Stimulated activated CD4-positive, alpha-beta T cell treated with anti-CD3 and anti-CD28 coated beads, Interleukin-4, amount 100 ng/mL, for 4 hours (primary cell): Measurements from ENCODE around the gene ARL6.

Source experiments
- DNase-seq, 2 experiments: peaks; one replicate each; pipeline ENCODE4 v3.0.0-alpha.2; 2020

ARL6 gene, protein sequence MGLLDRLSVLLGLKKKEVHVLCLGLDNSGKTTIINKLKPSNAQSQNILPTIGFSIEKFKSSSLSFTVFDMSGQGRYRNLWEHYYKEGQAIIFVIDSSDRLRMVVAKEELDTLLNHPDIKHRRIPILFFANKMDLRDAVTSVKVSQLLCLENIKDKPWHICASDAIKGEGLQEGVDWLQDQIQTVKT

DNA sequence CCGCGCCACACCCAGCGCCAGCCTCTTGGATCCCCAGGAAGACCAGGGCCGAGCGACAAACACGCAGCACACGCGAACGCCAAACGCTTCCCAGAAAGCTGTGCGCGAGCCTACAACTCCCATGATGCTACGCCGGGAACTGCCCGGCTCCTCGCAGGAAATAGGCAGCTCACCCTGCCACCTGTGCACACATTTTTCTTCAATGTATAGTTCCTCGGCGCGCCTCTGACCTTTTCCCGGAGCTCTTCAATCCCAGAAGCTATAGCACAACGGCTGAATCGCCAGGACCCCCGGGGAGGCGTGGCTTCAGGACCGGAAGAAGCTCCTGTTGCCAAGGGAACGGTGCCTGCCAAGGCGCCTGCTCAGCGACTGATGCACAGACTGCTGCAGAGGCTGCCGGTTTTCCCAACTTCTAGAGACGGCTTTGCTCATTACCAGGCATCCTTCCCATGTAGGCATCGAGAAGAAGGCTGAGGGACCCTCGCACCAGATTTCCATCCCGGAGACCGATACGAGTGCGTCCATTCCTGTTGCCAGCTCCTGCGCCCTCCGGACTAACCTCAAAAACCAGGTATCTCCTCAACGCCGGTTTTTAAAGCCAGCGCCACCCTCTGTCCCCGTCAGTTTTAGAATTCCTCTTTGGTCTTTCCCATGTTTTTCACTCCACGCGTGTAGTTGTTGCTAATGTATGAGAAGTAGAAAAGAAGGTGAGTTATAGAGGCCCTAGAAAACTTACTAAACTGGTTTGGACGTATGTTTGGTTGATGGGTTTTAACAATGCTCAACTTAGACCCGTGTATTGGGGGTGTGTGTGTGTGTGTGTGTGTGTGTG is at the start of gene ARL6:
TSS of gene ARL6 (plus strand) at position 352 of the 832 bp plus-strand sequence. CDS start 3,350 bp downstream, outside the sequence.
- DNase-seq: peak; percentile 65 to 68

DNA sequence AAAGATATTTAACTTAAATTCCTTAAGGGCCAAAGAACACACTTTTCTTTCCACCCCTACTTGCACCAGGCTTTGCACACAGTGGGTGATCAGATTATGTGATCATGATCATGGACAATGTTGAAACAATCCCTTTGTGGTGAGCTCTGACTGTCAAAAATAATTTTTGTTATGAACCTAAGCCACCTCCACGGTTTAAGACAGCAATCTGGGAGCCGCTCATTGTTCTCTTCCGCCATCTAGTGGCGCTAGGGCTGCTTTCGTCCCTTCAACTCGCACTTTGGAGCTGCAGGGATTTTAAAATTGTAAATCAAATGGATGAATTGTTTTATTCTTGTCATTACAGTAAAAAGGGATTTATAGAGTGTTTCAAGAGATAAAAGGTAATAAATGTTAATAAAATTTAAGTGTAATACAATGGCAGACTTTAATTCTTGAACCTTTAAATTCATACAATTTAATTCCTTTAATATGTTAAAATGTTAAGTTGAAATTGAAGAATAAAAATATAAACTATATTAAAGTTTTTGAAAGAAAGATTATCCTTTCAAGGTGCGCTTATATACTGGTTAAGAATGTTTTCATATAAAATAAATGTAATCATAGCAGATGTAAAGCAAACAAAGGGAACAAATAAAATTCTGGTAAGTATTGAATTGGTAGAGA is 45.3 kb upstream of the ARL6 start:
- DNase-seq: peak; percentile 44 to 45

DNA sequence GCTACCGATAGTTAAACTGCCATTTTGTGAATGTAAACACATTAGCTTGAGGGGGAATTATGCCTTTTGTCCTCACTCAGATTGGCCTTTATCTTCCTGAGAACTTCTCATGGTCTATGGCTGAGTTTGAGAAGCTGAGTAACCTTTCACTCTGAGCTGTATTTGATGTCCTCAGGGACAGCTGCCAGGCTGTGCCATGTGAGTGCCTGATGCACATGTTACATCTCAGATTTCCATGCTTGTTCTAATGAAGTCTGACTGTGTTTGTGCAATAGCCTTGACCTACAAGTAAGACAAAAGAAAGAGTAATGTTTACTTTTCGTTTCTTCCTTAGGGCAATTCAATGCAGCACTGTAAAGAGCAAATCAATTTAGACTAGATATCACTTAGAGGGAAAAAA is 44.1 kb upstream of the ARL6 start:
- no peak for DNase-seq

DNA sequence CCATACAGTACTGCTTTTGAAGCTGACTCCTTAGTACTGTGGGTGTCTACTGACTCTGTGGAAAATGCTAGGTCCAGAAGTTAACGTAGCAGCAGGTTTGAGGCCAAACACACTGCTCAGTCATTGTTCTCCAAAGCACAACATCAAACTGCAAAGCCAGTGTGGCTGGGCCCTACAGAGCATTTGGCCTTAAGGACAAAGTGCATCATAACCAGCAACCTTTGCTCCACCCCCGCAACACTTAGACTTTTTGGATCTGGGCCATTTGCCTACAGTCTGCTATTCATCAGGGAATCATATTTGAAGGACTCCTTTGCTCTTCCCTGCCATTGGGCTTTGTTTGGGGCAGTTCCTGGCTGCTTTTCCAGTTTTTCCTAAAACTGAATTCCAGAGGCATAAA is 43.1 kb upstream of the ARL6 start:
- DNase-seq: no peak

DNA sequence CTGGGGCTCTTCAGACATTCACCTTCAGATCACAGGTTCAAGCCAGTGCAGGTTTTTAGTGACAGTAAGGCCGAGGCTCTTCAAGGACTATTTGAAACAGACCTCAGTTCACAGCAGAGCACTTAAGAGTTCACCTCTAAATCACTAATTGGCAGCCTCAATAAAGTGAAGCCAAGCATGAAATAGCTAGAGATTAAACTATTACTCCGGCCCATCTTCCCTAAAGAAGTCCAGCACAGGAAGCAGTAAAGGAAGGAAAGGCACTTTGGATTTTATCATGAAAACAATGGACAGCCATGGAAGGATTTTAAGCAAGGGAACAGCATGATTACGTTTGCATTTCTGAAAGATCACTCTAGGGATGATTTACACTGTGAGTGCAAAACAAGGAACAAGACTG is 27.6 kb upstream of the ARL6 start:
- DNase-seq: no peak

DNA sequence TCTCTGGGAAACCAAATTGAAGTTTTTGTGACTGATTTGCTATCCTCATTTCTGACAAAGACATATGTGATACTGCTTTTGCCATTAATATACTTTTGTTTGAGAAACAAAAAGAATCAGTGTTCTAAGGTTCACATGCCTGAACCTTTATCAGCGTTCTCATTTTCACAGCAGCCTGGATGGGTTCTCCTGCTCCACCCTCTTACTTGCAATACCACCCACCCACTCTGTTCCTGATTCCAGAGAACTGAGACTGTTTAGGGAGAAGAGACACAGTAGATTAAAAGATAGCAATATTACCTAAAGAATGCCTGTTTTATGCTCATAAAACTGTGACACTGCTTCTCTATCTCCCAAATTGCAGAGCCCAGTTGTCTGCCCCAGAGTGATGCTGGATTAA is 25.8 kb upstream of the ARL6 start:
- no peak for DNase-seq

DNA sequence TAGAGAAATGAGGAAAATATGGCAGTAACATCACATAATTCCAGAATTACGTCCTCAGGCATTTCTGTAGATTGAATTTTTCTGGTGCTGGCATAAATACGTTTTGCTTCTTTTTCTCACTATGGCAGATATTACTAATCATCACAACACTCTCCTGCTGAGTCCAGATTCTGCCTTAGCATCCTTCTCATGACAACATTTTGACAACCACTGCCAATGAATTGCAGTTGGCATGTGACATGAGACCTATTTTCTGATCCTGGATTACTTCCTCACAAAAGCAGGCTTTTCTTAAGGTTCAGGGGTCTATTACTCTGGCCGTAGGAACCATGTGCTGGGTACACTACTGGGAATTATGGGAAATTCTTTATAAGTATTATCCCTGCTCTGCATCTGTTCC is 22.5 kb upstream of the ARL6 start:
- no peak for DNase-seq

DNA sequence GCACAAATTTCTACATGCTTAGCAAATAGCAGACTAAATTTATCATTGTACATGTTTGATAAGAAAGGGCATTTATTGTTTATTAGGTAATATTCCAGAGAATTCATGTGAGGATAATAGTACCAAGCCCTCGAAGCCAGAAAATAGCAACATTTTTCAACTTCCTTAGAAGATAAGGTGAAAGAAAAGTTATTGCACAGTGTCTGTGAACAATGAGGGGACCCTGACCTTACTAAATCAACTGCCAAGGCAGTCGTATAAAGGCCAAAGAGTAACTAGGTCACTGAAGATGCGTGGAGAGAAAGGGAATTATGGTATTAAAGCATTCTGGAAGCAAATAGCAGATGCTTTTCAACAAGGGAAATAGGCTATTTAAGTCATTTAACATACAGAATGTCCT is 20.3 kb upstream of the ARL6 start:
- DNase-seq: no peak

DNA sequence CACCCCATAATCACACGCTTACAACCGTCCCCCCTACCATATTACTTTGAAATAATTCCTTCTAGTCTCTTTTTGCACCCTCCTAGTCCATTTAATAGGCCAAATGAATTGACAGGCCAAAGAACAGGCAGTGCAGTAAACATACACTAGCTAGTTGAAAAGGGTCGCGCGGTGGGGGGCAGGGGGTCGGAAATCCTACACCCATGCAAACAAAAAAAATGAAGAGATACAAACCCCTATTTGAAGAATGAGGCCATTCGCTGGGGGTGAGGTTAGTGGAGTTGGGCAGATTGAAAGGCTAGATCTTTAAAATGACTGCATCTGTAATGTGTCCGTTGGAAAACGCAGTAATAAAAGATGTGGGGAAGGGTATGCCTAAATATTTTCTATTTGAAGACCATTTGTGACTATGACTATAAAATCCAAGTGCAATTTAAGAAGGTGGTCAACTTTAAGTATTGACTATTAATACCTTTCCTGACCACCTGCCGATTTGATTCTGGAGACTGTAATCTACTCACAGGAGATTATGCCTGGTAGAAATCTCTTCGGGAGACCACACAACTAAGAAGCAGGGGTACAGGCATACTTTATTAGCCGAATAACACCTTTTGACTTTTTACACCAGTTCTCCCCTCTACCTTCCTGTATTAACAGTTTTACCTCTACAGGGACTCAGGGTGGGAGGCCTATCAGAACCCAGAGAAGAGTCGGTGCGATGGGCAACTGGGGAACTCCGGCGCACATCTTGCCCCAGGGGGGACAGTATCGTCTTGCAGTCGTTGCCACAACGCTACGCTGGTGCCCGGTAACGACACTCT is 762 bp upstream of the ARL6 start:
- no peak for DNase-seq

DNA sequence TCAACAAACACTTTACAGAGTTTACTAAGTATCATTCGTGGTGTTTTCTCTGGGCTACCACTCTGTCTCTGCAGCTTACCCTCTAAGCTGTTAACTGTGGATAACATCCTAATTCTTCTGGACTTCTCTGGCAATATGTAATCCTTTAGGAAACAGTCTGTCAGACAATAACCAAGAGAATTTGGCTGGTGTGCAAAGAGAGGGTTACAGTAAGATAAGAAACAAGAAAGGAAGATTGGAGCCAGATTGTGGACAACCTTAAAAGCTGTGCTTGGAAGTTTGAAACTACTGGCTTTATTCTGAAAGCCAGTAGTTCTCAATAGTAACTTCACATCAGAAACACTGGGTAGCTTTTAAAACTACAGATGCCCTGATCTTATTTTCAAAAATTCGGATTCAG is 778 bp downstream of the ARL6 start:
- no peak for DNase-seq

DNA sequence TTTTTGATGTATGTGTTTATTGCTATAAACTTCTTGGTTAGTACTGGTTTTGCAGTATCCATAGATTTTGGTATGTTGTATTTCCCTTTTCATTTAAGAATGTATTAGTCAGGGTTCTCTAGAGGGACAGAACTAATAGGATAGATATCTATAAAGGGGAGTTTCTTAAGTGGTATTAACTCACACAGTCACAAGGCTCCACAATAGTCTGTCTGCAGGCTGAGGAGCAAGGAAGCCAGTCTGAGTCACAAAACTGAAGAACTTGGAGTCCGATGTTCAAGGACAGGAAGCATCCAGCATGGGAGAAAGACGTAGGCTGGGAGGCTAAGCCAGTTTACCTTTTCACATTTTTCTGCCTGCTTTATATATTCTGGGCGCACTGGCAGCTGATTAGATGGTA is 8.4 kb downstream of the ARL6 start:
- no peak for DNase-seq

DNA sequence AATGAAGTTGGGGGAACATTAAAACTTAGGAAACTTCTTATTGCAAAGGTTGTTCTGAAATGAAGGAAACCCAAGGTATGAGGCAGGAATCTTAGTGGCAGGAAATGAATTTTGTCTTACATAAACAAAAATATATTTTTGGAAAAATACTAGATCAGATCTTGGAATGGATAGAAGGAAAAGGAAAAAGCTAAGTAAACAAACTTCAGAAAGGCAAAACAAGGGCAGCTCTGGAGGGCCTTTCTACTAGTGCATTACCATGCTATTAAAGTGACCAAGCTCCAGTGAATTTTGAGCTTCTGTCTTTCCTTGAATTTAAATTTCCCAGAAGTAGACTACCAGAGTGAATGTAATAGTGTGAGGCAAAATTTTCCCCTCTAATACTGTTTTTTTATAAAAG is 13.6 kb downstream of the ARL6 start:
- no peak for DNase-seq

DNA sequence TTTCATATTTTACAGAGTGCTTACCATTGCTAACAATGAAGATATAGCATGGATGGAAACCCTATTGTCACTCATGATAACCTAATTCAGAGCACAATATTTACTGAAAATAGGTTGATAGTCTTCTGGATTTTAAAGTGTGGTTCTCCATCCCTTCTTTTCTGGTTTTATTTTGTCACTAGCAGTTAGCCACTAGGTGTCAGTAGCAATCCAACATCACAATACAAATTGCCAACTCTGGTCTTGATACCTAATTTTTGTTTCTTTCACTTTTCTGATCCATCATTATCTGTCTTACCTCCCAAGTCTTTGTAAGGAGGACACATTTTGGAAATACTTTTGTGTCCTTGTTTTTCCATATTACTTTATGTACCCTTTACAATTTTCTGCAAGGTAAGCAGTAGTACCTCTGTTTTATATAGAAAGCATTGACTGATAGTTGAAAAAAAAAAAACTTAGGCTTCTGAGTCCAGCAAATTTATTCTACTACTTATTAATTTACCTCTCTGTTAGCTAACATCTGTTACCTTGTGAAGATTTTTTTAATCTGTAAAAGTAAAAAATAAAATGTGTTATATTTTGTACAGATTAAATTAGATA is 29.0 kb downstream of the ARL6 start:
- DNase-seq: no peak

DNA sequence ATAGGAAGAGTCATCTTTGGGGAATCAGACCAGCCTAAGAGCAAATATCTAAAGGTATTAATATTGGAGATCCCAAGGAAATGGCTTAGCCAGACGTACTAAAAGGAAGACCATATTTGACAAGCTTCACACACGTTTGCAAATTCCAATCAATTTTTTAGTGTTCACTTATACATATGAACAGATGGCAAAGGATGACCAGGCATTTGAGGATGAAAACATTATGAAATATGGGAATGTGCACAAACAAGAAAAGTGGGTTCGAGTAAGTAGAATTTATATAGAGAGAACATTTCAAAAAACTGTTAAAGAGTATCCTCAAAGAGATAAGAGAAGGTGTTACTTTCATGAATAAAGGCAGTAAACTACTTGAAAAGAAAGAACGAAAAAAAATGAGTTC is 31.4 kb downstream of the ARL6 start:
- DNase-seq: no peak

DNA sequence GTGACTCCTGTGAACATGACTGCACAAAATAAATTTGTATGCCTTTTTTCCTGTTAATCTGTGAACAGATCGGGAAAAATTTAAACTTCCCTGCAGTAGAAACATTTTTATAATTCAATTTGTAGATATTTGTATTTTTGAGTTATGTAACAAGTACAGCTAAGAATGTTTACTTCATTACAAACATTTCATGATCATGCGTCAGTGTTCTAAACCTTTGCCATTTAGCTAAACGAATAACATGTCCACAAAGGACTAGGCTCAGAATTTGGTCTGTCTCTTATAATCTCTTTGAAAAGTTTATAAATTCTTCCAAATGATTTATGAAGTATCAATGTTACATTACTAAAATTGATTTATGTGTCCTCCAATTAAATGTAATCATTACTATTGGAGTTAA is 39.9 kb downstream of the ARL6 start:
- no peak for DNase-seq

DNA sequence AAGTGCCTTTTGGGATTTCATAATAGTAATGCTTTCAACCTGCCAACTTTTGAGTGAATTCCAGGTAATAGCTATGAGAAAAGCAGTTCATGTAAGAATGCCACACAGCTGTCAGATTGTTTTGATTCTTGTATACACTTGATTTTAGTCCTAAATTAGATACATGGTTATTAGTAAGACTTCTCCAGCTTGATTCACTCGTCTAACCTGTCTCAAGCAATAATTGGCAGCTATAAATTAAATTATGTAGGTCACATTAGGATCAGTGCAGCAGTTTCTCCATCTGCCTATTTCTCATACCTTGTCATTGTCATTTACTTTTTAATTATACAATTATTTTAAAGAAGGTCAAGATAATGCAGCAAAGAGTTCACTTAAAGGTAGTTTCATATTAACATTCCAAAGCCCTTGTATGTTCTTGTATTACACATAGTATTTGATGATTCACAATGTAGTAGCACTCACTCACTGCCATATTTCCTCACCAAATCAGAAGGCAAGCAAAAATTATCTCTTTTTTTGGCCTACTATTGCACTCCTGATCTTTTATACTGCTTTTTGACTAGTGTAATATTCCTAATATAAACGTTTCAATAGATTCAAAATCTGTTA is 46.3 kb downstream of the ARL6 start:
- no peak for DNase-seq

DNA sequence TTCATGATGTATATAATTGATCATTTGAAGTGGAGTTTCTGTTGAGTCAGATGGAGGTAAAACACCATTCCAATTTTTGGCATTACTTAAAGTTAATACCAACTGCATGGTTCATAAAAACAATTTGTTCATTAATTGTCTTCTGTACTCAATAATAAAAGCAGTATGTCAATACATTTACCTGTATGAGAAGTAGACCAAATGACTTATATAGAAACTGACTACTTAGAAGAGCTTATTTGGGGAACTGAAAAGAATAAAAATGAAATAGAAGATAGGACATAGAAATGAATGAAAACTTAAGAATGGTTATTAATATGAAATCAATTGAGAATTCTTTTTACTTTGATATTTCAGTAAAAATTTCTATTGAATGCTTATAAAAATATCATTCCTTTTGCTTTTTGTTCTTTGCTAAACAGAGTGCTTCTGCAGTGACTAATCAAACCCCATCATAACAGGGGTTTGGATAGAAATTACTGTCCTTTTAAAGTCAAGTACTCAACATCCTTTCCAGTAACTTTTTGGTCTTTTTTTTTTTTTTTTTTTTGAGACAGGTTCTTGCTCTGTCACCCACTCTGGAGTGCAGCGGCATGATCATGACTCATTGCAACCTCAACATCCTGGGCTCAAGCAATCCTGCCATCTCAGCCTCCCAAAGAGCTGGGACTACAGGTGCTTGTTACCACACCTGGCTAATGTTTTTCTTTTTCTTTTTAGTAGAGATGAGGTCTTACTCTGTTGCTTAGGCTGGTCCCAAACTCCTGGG is 50.8 kb downstream of the ARL6 start:
- peak in 1 of 2 experiments; percentile 61 for DNase-seq

DNA sequence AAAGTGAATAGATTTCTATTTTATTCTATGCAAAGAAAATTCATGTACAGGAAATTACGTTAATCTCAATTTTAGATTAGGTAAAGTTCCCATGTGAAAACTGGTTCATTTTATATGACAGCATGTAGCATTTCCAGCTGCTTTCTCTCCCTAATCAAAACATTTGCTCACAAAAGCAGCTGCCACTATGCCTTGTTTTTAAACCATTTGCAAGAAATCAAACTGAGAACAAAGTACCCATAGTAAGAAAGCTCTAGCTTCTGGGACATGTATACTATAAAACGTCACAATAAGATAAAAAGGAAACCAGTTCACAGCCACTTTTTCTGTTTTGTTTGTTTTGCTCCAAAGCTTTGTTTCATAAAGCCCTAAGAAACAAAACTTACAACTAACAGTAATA is 52.3 kb downstream of the ARL6 start:
- no peak for DNase-seq

DNA sequence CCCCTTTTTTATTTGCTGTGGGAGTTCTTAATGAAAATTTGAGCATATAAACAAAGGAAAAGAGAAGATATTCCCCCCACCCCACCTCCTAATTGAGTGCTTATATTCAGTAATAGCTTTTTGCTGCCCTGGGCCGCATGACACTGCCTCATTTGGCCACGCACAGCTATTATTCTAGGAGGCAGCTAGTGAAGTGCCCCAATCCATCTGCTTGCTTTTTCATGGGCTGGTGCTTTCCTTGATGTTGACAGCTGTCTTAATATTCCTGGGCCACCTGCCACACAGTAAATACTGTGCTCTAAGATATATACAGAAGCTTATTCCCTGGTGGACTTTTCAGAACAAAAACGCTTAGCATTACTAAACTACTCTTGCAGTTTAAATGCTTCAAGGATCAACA is 53.4 kb downstream of the ARL6 start:
- no peak for DNase-seq

DNA sequence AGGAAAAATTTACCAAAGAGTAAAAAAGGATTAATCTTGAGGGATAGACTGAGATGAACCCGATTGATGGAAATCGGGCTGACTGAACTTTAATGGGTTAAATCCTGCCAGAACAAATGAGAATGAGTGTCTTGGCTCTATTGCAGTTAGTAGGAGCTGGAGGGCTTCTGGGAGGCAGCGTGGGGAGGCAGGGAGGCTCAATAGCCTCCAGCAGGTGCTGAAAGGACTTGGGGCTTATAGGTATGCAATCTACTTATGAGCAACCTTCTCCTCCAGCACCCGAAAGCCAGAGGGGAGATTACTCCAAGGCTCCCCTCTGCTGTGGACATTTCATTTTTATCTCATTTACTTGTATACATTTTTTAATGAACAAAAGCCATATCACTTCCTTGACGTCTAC is 56.2 kb downstream of the ARL6 start:
- DNase-seq: no peak

DNA sequence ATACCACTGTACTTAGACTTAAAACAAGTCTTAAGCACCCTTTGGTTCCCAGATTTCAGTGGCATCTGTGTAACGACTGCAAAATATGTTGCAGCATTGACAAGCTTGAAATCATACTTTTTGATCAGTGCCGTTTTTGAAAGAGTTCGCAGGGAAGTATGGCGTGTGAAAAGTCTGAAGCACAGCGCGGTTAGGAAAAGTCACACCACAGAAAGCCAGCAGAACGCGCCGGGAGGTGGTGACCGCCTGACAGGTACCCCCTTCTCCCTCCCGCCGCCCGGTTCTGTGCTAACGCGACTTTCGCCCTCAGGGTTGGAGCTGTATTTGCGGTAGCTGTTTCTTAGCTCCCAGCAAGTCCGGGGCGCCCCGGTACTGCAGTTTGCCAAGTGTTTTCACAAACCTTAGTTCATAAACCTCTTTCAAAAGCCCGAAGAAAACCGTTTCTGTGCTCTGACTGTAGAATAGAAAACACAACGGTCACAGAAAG is 56.8 kb downstream of the ARL6 start:
- DNase-seq: peak; percentile 21
